GM20431 (cell line): Measurements from ENCODE around the gene HIF1A.
"Not testable (repeated sequence)": the region's sequence is repeated elsewhere in the genome, so short reads cannot be mapped to it uniquely, and the experiment has no call there.

Experiments
- in situ Hi-C: fragments of 300-500 bp; cut with MseI, MboI; formaldehyde crosslinking; loops from one replicate; pipeline ENCODE4 v1.15.0; 2020; ENCODE audit warnings: low sequenced_read_pairs; ENCODE audit not compliant: unreplicated experiment

HIF1A gene

GRCh38 chr14:61694830-61695694, at the start of gene HIF1A:
Gene HIF1A, plus strand, starts transcription at chr14:61695513. Its CDS starts 292 bp downstream, at chr14:61695805.
- in situ Hi-C loops = no loop called here

- in situ Hi-C loops = no loop called here
Measured at GRCh38 chr14:61646366-61647116, 48.8 kb upstream of the HIF1A start.

GRCh38 chr14:61647704-61648103, 47.6 kb upstream of the HIF1A start:
- in situ Hi-C loops = no loop called here

- in situ Hi-C loops = no loop called here
Measured at GRCh38 chr14:61648377-61648776, 46.9 kb upstream of the HIF1A start.

GRCh38 chr14:61649283-61649682, 46.0 kb upstream of the HIF1A start:
- in situ Hi-C loops = no loop called here

- in situ Hi-C loops = no loop called here
Measured at GRCh38 chr14:61651355-61651754, 44.0 kb upstream of the HIF1A start.

GRCh38 chr14:61652526-61653262, 42.6 kb upstream of the HIF1A start:
- in situ Hi-C loops = no loop called here

- in situ Hi-C loops = no loop called here
Measured at GRCh38 chr14:61653507-61653906, 41.8 kb upstream of the HIF1A start.

- in situ Hi-C loops = no loop called here
Measured at GRCh38 chr14:61654026-61654425, 41.3 kb upstream of the HIF1A start.

- in situ Hi-C loops = no loop called here
Measured at GRCh38 chr14:61655777-61656176, 39.5 kb upstream of the HIF1A start.

- in situ Hi-C loops = no loop called here
Measured at GRCh38 chr14:61656341-61656740, 39.0 kb upstream of the HIF1A start.

- in situ Hi-C loops = not testable (repeated sequence)
Measured at GRCh38 chr14:61658111-61658510, 37.2 kb upstream of the HIF1A start.

GRCh38 chr14:61659582-61659981, 35.7 kb upstream of the HIF1A start:
- in situ Hi-C loops = no loop called here

- in situ Hi-C loops = no loop called here
Measured at GRCh38 chr14:61661471-61662400, 33.6 kb upstream of the HIF1A start.

- in situ Hi-C loops = no loop called here
Measured at GRCh38 chr14:61662437-61663311, 32.6 kb upstream of the HIF1A start.

- in situ Hi-C loops = no loop called here
Measured at GRCh38 chr14:61663312-61663979, 31.9 kb upstream of the HIF1A start.

- in situ Hi-C loops = no loop called here
Measured at GRCh38 chr14:61668282-61668681, 27.0 kb upstream of the HIF1A start.

- in situ Hi-C loops = no loop called here
Measured at GRCh38 chr14:61670576-61670975, 24.7 kb upstream of the HIF1A start.
